Activated T-helper 17 cell treated with anti-CD3 and anti-CD28 coated beads, Interleukin-2, amount 50 U/mL, for 72 hours (primary cell): ENCODE results near the gene NRSN2. TPM values are rescaled to one million over a fixed set of nuclear protein-coding genes. Genes with fewer than 3 reads are reported as not detected.
A peak's percentile ranks its signal among the peaks of the same experiment; 100 is the strongest.
"Not testable (repeated sequence)": the region's sequence is repeated elsewhere in the genome, so short reads cannot be mapped to it uniquely, and the experiment has no call there.

ENCODE experiments used
- ATAC-seq: fragments of 150-1000 bp; cut with Tn5 transposase; replicated peaks from 2 replicates; pipeline ENCODE4 v1.10.0; 2021; ENCODE audit warnings: mild to moderate bottlenecking, moderate library complexity
- H3K27ac Mint-ChIP-seq: one replicate; pipeline ENCODE4 v1.8.0; 2022; ENCODE audit warnings: mixed read lengths
- H3K27me3 Mint-ChIP-seq: one replicate; pipeline ENCODE4 v1.8.0; 2022; ENCODE audit warnings: mixed read lengths
- H3K36me3 Mint-ChIP-seq: one replicate; pipeline ENCODE4 v1.8.0; 2022; ENCODE audit warnings: low read depth, mild to moderate bottlenecking, mixed read lengths
- H3K4me1 Mint-ChIP-seq: one replicate; pipeline ENCODE4 v1.8.0; 2022; ENCODE audit warnings: mixed read lengths
- H3K4me3 Mint-ChIP-seq: one replicate; pipeline ENCODE4 v1.8.0; 2022; ENCODE audit warnings: mild to moderate bottlenecking, mixed read lengths
- H3K9me3 Mint-ChIP-seq: one replicate; pipeline ENCODE4 v1.8.0; 2022; ENCODE audit warnings: mixed read lengths
- total RNA-seq, 2 donors: library from RNA; stranded (reverse); gene quantifications; one replicate each; pipeline ENCODE4 v1.2.3, GENCODE V29; 2022

The NRSN2 gene
- total RNA-seq, 2 donors from 2014 or later: 4.3 to 5.2 TPM

DNA sequence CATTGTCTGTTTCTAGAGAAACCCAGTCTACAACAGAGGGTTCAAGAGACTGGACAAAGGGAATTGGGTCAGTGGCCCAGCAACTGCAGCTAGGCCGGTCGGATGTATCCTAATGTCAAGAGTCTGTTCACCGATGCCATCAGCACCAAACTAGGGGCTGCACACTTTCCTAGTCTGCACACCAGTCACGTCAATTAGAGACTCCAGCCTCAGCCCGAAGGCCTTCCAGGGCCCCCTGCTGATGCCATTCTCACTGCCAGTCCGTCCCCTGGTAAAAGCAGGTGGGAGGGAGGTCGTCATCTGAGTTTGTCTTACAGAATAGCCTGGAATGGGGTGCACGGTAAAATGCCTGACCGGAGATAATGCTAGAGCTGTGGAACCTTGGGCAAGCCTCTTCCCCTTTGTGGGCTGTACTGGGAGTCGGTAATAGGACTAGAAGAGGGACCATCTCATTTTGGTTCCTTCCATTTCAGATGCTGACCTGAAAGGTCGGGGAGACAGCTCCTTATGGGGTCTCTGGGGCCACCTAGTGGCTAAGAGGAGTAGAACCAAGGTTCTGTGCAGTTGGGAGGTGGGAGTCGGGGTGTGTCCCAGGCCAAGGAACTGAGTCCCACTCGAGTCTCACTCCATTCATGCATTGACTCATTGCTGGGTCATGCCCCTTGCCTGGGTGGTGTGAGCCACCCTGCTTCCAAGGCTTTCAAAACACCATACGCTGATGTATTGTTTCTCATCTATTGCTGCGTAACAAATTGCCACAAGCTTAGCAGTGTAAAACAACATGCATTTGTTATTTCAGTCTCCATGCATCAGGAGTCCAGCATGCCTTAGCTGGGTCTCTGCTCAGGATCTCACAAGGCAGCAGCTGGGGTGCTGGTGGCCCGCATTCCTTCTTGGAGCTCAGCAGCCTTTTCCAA, 16.4 kb upstream of the NRSN2 start:
- ATAC-seq: peak; percentile 61
- Mint-ChIP-seq H3K4me3 (no peak overlapping the region), H3K9me3 (no peaks in the 10 kb centered on the region), H3K4me1 (peaks cover 5% of the 10 kb centered on the region), H3K27me3 (no peaks in the 10 kb centered on the region), H3K27ac (no peak overlapping the region), H3K36me3 (no peaks in the 10 kb centered on the region)

DNA sequence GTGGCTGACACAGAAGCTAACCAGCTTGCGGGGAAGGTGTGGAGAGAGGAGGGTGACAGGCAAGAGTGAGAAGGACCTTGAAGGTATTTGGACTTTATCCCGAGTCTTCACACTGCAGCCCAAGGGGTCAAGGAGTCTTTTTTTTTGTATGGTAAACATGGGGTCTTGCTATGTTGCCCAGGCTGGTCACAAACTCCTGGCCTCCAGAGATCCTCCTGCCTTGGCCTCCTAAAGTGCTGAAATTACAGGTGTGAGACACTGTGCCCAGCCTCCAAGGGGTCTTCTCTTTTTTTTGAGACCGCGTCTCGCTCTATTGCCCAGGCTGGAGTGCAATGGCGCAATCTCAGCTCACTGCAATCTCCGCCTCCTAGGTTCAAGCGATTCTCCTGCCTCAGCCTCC, 12.3 kb upstream of the NRSN2 start:
- Mint-ChIP-seq H3K27me3 (no peaks in the 10 kb centered on the region), H3K9me3 (no peaks in the 10 kb centered on the region), H3K36me3 (no peaks in the 10 kb centered on the region), H3K4me3 (no peak overlapping the region), H3K4me1 (no peaks in the 10 kb centered on the region), H3K27ac (no peak overlapping the region)
- ATAC-seq: no peak

DNA sequence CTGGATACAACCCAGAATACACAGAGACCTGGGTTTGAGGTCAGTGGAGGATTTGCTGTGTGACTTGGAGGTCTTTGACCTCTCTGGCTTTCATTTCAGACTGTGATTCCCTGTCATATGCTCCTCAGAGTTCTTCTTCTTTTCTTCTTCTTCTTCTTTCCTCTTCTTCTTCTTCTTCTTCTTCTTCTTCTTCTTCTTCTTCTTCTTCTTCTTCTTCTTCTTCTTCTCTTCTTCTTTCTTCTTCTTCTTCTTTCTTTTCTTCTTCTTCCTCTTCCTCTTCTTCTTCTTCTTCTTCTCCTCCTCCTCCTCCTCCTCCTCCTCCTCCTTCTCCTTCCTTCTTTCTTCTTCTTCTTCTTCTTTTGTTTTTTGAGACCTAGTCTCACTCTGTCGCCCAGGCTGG, 10.9 kb upstream of the NRSN2 start:
- not testable (repeated sequence) for H3K27ac Mint-ChIP-seq, H3K36me3 Mint-ChIP-seq, ATAC-seq, H3K4me3 Mint-ChIP-seq, H3K27me3 Mint-ChIP-seq, H3K4me1 Mint-ChIP-seq, H3K9me3 Mint-ChIP-seq

DNA sequence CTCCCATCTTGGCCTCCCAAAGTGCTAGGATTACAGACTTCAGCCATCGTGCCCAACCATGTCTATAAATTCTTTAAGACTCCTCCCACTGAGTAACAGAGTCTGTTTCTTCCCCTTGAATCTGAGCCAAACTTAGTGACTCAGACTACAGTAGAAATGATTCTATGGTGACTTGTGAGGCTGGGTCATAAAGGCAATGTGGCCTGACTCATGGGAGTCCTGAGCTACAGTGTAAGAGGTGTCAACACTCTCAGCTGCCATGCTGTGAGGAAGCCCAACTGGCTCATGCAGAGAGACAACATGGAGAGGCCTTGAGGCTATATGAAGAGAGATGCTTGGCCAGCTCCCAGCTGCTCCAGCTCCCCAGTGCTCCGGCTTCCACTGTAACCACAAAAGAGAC, 5.2 kb upstream of the NRSN2 start:
- H3K27ac Mint-ChIP-seq: no peak overlapping the region
- no peak overlapping the region for H3K4me3 Mint-ChIP-seq
- H3K36me3 Mint-ChIP-seq: peaks cover 4% of the 10 kb centered on the region
- peaks cover 5% of the 10 kb centered on the region for H3K4me1 Mint-ChIP-seq
- peaks cover 7% of the 10 kb centered on the region for H3K9me3 Mint-ChIP-seq
- peaks cover 3% of the 10 kb centered on the region for H3K27me3 Mint-ChIP-seq
- ATAC-seq: peak; percentile 98

DNA sequence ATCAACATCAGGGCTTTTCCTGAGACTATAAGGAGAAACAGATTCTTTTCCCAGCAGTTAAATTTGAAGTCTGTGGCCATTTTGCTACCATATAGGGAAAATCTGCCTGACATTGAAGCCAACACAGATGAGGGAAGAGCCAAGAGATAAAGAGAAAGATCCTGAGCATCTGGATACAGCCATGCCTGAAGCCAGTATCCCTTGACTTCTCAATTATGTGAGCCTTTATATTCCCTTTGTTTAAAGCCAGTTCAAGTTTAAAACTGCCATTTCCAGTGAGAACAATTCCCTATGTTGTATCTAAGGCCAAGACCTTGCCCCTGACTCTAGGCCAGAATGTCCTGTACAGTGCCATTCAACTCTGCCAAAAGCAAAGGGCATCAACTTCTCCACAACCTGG, 3.8 kb upstream of the NRSN2 start:
- H3K36me3 Mint-ChIP-seq: peaks cover 4% of the 10 kb centered on the region
- H3K4me3 Mint-ChIP-seq: no peak overlapping the region
- H3K27ac Mint-ChIP-seq: no peak overlapping the region
- H3K4me1 Mint-ChIP-seq: peaks cover 7% of the 10 kb centered on the region
- peaks cover 7% of the 10 kb centered on the region for H3K9me3 Mint-ChIP-seq
- no peak for ATAC-seq
- peaks cover 3% of the 10 kb centered on the region for H3K27me3 Mint-ChIP-seq

DNA sequence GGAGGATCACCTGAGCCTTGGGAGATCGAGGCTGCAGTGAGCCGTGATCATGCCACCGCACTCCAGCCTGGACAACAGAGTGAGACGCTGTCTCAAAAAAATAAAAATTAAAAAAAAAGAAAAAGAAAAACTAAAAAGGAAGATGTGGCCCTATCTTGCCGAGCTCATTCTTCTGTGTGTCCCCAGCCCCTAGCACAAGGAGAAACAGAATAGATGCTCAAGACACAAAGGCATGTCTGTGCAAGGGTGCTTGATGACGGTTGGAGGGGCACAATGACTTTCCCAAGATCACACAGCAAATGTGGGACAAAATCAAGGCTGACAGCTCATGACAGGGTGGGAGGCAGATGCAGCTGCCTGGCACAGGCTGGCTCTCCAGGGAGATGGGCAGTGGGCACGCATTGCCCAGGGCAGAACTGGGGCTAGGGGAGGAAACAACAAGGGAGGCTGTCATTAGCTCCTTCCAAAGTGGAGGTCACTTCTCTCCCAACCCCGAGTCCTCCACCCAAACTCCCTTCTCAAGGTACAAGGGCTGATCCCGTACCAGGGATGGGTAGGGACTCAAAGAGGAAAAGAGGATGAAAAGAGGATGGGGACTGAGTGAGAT, 775 bp upstream of the NRSN2 start:
- Mint-ChIP-seq H3K4me1 (peaks cover 11% of the 10 kb centered on the region), H3K36me3 (peaks cover 4% of the 10 kb centered on the region), H3K9me3 (peaks cover 7% of the 10 kb centered on the region), H3K27ac (peak overlapping the region; percentile 80), H3K27me3 (peaks cover 3% of the 10 kb centered on the region), H3K4me3 (peak overlapping the region; percentile 85)
- no peak for ATAC-seq

- H3K4me3 Mint-ChIP-seq: peak overlapping the region; percentile 85
- no peak for ATAC-seq
Measured at GRCh38 chr20:347317-347639, 367 bp downstream of the NRSN2 start.

GRCh38 chr20:347640-348484, 951 bp downstream of the NRSN2 start:
- H3K27ac Mint-ChIP-seq: peak overlapping the region; percentile 51
- peaks cover 11% of the 10 kb centered on the region for H3K4me1 Mint-ChIP-seq
- H3K27me3 Mint-ChIP-seq: peaks cover 3% of the 10 kb centered on the region
- peaks cover 3% of the 10 kb centered on the region for H3K9me3 Mint-ChIP-seq
- H3K36me3 Mint-ChIP-seq: peaks cover 4% of the 10 kb centered on the region
- peak; percentile 85 for ATAC-seq
- peak overlapping the region; percentile 85 for H3K4me3 Mint-ChIP-seq

More at GRCh38 chr20:347317-347639, 367 bp downstream of the NRSN2 start:
- Mint-ChIP-seq H3K27ac (no peak overlapping the region), H3K9me3 (peaks cover 3% of the 10 kb centered on the region), H3K27me3 (peaks cover 3% of the 10 kb centered on the region), H3K4me1 (peaks cover 11% of the 10 kb centered on the region), H3K36me3 (peaks cover 4% of the 10 kb centered on the region)

GRCh38 chr20:348972-349841, 2.3 kb downstream of the NRSN2 start:
- H3K27ac Mint-ChIP-seq: peak overlapping the region; percentile 51
- H3K27me3 Mint-ChIP-seq: peaks cover 3% of the 10 kb centered on the region
- H3K36me3 Mint-ChIP-seq: peaks cover 4% of the 10 kb centered on the region
- H3K4me3 Mint-ChIP-seq: peak overlapping the region; percentile 85
- H3K4me1 Mint-ChIP-seq: peaks cover 11% of the 10 kb centered on the region
- ATAC-seq: no peak
- no peaks in the 10 kb centered on the region for H3K9me3 Mint-ChIP-seq

DNA sequence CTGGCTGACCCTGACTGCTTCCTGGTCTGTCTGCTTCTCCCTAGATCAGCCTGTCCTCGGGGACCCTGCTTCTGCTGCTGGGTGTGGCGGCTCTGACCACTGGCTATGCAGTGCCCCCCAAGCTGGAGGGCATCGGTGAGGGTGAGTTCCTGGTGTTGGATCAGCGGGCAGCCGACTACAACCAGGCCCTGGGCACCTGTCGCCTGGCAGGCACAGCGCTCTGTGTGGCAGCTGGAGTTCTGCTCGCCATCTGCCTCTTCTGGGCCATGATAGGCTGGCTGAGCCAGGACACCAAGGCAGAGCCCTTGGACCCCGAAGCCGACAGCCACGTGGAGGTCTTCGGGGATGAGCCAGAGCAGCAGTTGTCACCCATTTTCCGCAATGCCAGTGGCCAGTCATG, 6.3 kb downstream of the NRSN2 start:
- Mint-ChIP-seq H3K4me1 (peaks cover 4% of the 10 kb centered on the region), H3K9me3 (no peaks in the 10 kb centered on the region), H3K4me3 (no peak overlapping the region), H3K36me3 (no peaks in the 10 kb centered on the region), H3K27me3 (no peaks in the 10 kb centered on the region), H3K27ac (no peak overlapping the region)
- no peak for ATAC-seq

GRCh38 chr20:354298-354977, 7.5 kb downstream of the NRSN2 start:
- H3K27ac Mint-ChIP-seq: no peak overlapping the region
- H3K4me1 Mint-ChIP-seq: no peaks in the 10 kb centered on the region
- no peaks in the 10 kb centered on the region for H3K36me3 Mint-ChIP-seq
- peak; percentile 99 for ATAC-seq
- H3K27me3 Mint-ChIP-seq: no peaks in the 10 kb centered on the region
- no peaks in the 10 kb centered on the region for H3K9me3 Mint-ChIP-seq
- H3K4me3 Mint-ChIP-seq: no peak overlapping the region

DNA sequence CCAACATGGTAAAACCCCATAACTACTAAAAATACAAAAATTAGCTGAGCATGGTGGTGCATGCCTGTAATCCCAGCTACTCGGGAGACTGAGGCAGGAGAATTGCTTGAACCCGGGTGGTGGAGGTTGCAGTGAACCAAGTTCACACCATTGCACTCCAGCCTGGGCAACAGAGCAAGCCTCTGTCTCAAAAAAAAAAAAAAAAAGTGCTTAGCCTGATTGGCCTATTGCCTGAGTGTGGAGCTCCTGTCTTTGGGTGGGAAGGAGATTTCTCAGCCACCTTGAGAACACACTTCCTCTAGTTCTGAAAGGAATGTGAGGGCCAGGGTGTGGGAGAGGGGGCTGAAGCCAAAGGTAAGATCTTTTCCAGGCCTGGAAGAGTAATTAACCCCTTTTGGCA, 9.2 kb downstream of the NRSN2 start:
- H3K4me1 Mint-ChIP-seq, H3K36me3 Mint-ChIP-seq, ATAC-seq, H3K4me3 Mint-ChIP-seq, H3K27ac Mint-ChIP-seq, H3K9me3 Mint-ChIP-seq, H3K27me3 Mint-ChIP-seq: not testable (repeated sequence)

DNA sequence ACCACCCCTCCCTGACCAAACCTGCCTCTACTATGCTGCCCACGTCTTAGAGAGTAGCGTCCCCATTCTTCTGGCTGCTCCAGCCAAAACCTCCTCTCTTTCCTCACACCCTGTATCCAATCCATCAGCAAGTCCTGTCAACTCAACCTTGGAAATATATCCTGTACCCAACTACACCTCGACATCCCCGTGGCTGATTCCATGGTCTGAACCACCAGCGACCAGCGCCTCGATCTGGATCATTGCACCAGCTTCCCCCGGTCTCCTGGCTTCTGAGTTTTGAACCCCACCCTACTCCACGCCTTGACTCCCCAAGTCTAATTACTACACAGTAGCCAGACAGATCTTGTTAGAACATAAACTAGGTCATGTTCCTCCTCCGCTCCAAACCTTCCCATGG, 9.8 kb downstream of the NRSN2 start:
- H3K9me3 Mint-ChIP-seq: no peaks in the 10 kb centered on the region
- H3K27ac Mint-ChIP-seq: no peak overlapping the region
- no peaks in the 10 kb centered on the region for H3K27me3 Mint-ChIP-seq
- ATAC-seq: no peak
- H3K4me3 Mint-ChIP-seq: no peak overlapping the region
- no peaks in the 10 kb centered on the region for H3K4me1 Mint-ChIP-seq
- H3K36me3 Mint-ChIP-seq: no peaks in the 10 kb centered on the region
